ENCODE results near the gene XBP1. TPM values are rescaled to one million over a fixed set of nuclear protein-coding genes. Genes with fewer than 3 reads are reported as not detected.

XBP1 gene
- total and polyA plus RNA-seq, 2 of the 13 experiments (the other 11 are each of a cell fraction or from before 2014, with no cell fraction given) = 416 to 427 TPM

Small RNA genes lying within 50 kb of the gene (small RNA-seq; reads per million reads assigned to genes)
- gene Z93930.1 (ENCODE audit: insufficient read depth in 2 of 3, insufficient read length in 3 of 3, low read depth in 2 of 3, low replicate concordance in 1 of 3) = 0 reads per million in 3 experiments

Other genes with a start within 250 kb of the XBP1 start
- gene TTC28, start 120.7 kb downstream of the XBP1 start, total RNA-seq (2016; rRNA removed; fragmentation: Illumina TruSeq; extraction: Trizol) = 13.1 and 16.4 TPM in 2 replicates
- gene TTC28, start 120.7 kb downstream of the XBP1 start, polyA plus RNA-seq (2011; rRNA removed) = 4.2 and 4.5 TPM in 2 replicates
- 40.5 and 53.3 TPM in 2 replicates for gene CHEK2, start 58.7 kb downstream of the XBP1 start, total RNA-seq (2016; rRNA removed; fragmentation: Illumina TruSeq; extraction: Trizol)
- 19.2 and 27.0 TPM in 2 replicates for gene CHEK2, start 58.7 kb downstream of the XBP1 start, polyA plus RNA-seq (2011; rRNA removed)
- 20.2 and 20.9 TPM in 2 replicates for gene HSCB, start 58.5 kb downstream of the XBP1 start, total RNA-seq (2016; rRNA removed; fragmentation: Illumina TruSeq; extraction: Trizol)
- 13.9 and 15.4 TPM in 2 replicates for gene HSCB, start 58.5 kb downstream of the XBP1 start, polyA plus RNA-seq (2011; rRNA removed)
- gene CCDC117, start 27.9 kb downstream of the XBP1 start, total RNA-seq (2016; rRNA removed; fragmentation: Illumina TruSeq; extraction: Trizol) = 34.2 and 43.8 TPM in 2 replicates
- 12.1 and 12.6 TPM in 2 replicates for gene CCDC117, start 27.9 kb downstream of the XBP1 start, polyA plus RNA-seq (2011; rRNA removed)
- 17.6 and 36.7 TPM in 2 replicates for gene ZNRF3, start 83.0 kb upstream of the XBP1 start, total RNA-seq (2016; rRNA removed; fragmentation: Illumina TruSeq; extraction: Trizol)
- gene ZNRF3, start 83.0 kb upstream of the XBP1 start, polyA plus RNA-seq (2011; rRNA removed) = 17.4 and 20.3 TPM in 2 replicates

Measured in HepG2 (cell line).